Lung (tissue), 16 donors: ENCODE results near the gene INSL4. TPM values are rescaled to one million over a fixed set of nuclear protein-coding genes. Genes with fewer than 3 reads are reported as not detected.

Experiments
- ATAC-seq: fragments of 200-7000 bp; cut with Tn5 transposase; one replicate; pipeline ENCODE4 v1.9.1; 2020; ENCODE audit warnings: moderate number of reproducible peaks; ENCODE audit not compliant: insufficient read depth, low FRiP score
- DNase-seq, 3 donors: peaks; one replicate each; pipeline ENCODE4 v3.0.0-alpha.2; 2013 to 2017
- H3K27ac ChIP-seq, 2 donors: one replicate each; pipeline ENCODE4 v1.5.1; 2013; ENCODE audit warnings: mild to moderate bottlenecking in 2 of 2, moderate library complexity in 2 of 2, control low read depth in 1 of 2, inconsistent platforms in 1 of 2, low read depth in 1 of 2, low read length in 1 of 2
- H3K27me3 ChIP-seq, 3 donors: one replicate each; pipeline ENCODE4 v1.5.1; 2013; ENCODE audit warnings: low read length in 2 of 3; ENCODE audit not compliant: control insufficient read depth in 3 of 3, insufficient read depth in 3 of 3
- H3K36me3 ChIP-seq, 4 donors: one replicate each; pipeline ENCODE4 v1.5.1; 2013; ENCODE audit warnings: low read length in 4 of 4, mild to moderate bottlenecking in 1 of 4, moderate library complexity in 1 of 4; ENCODE audit not compliant: control insufficient read depth in 4 of 4, insufficient read depth in 4 of 4
- H3K4me1 ChIP-seq, 5 donors: one replicate each; pipeline ENCODE4 v1.5.1; 2013; ENCODE audit warnings: low read length in 5 of 5, mild to moderate bottlenecking in 2 of 5, moderate library complexity in 1 of 5; ENCODE audit not compliant: control insufficient read depth in 5 of 5, insufficient read depth in 5 of 5
- H3K4me3 ChIP-seq: one replicate; pipeline ENCODE4 v1.5.1; 2013; ENCODE audit warnings: mild to moderate bottlenecking, control low read depth, moderate library complexity
- H3K9ac ChIP-seq, 2 donors: one replicate each; pipeline ENCODE4 v1.5.1; 2013; ENCODE audit warnings: low read length in 2 of 2, control low read depth in 1 of 2; ENCODE audit not compliant: insufficient read depth in 1 of 2
- H3K9me3 ChIP-seq, 4 donors: one replicate each; pipeline ENCODE4 v1.5.1; 2013; ENCODE audit warnings: low read length in 3 of 4, mild to moderate bottlenecking in 1 of 4, moderate library complexity in 1 of 4; ENCODE audit not compliant: control insufficient read depth in 4 of 4, insufficient read depth in 3 of 4
- CTCF ChIP-seq: IDR thresholded peaks from 2 replicates; pipeline ENCODE4 v1.5.1; 2012; ENCODE audit warnings: mild to moderate bottlenecking; ENCODE audit errors: control extremely low read depth, extremely low read depth
- WGBS, 2 donors: extraction: QIAGEN DNeasy Blood & Tissue Kit; methylation state at CpG; one replicate each; pipeline ENCODE4 v1.1.7; 2013; 5-methylcytosine and 5-hydroxymethylcytosine counted together
- long read RNA-seq, 5 donors: transcript quantifications; one replicate each; lab custom pipeline, GENCODE V29; 2026
- polyA plus RNA-seq, 2 donors: library from polyadenylated mRNA; stranded (reverse); fragments of 200-250 nt; gene quantifications; one replicate each; pipeline ENCODE4 v1.2.1, GENCODE V29; 2013
- total RNA-seq, 2 donors: library from RNA; depleted of rRNA in 1 of 2; stranded (reverse); fragments of >200 nt in 1 of 2; gene quantifications; one replicate each; pipeline ENCODE4 v1.2.1, GENCODE V29; 2014 to 2021
- donor health status: control.
- donor health status: control.
- donor health status: Bipolar disorder and iron deficiency.
- donor health status: healthy.
- donor health status: DM: yes; HTN: yes; CAD: no.

Gene INSL4
- total RNA-seq = not detected
- not detected for polyA plus RNA-seq
- long read RNA-seq, donor 1 = 0 reads
- long read RNA-seq, donor 2 = 0 reads
- long read RNA-seq, donor 3 = 0 reads
- long read RNA-seq, donor 4 = 0 reads
- long read RNA-seq, donor 5 = 0 reads

GRCh38 chr9:5231212-5231611, at the start of gene INSL4:
Gene INSL4 (plus strand): TSS chr9:5231419. CDS start chr9:5231524, 105 bp downstream.
- ATAC-seq = no peak
- Histone ChIP-seq H3K9ac (no peak within 1 kb of the TSS), H3K27me3 (no peaks in the 10 kb centered on the region), H3K4me1 (no peaks in the 10 kb centered on the region), H3K9me3 (peaks cover 0 to 2% (median 1%) of the 10 kb centered on the region in 4 donors), H3K36me3 (no peaks in the 10 kb centered on the region), H3K4me3 (no peak within 1 kb of the TSS), H3K27ac (no peak within 1 kb of the TSS)
- no peak for TF ChIP-seq CTCF
- 91 to 95% methylated on average over 2 of the region's 2 CpGs for WGBS, 2 donors
- no peak for DNase-seq

GRCh38 chr9:5184776-5185175, 46.4 kb upstream of the INSL4 start:
- Histone ChIP-seq H3K36me3 (no peaks in the 10 kb centered on the region), H3K9ac (no peak overlapping the region), H3K27me3 (no peaks in the 10 kb centered on the region), H3K9me3 (no peaks in the 10 kb centered on the region), H3K4me1 (no peaks in the 10 kb centered on the region), H3K27ac (no peak overlapping the region), H3K4me3 (no peak overlapping the region)
- no peak for TF ChIP-seq CTCF
- ATAC-seq = no peak
- no peak for DNase-seq
- 88 to 93% methylated on average over 2 of the region's 2 CpGs for WGBS, 2 donors

- no peaks in the 10 kb centered on the region for H3K4me1 ChIP-seq
- WGBS, 2 donors = 93 to 94% methylated on average over 44 of the region's 44 CpGs
- ATAC-seq = no peak
- DNase-seq = no peak
- H3K27me3 ChIP-seq = no peaks in the 10 kb centered on the region
- no peaks in the 10 kb centered on the region for H3K36me3 ChIP-seq
- TF ChIP-seq CTCF = no peak
- no peak within 1 kb of the TSS for H3K9ac ChIP-seq
- H3K9me3 ChIP-seq = no peaks in the 10 kb centered on the region
- no peak within 1 kb of the TSS for H3K27ac ChIP-seq
- H3K4me3 ChIP-seq = no peak within 1 kb of the TSS
These were observed 45.9 kb upstream of the INSL4 start, which contains the start of gene INSL6 for GRCh38 chr9:5185220-5185840. Gene INSL6 (minus strand): TSS chr9:5185639. CDS start chr9:5185602, 37 bp downstream.
